Measurements from ENCODE around the gene SMYD3. TPM values are rescaled to one million over a fixed set of nuclear protein-coding genes. Genes with fewer than 3 reads are reported as not detected.

SMYD3 gene
- total RNA-seq, 1 donor from 2014 or later: 35.4 TPM

- Mint-ChIP-seq H3K4me3 (ENCODE audit: unreplicated experiment) (no peak overlapping the region), H3K27me3 (ENCODE audit: unreplicated experiment) (peaks cover 1% of the 10 kb centered on the region), H3K4me1 (ENCODE audit: low read depth, unreplicated experiment) (no peaks in the 10 kb centered on the region), H3K36me3 (ENCODE audit: unreplicated experiment) (no peaks in the 10 kb centered on the region), H3K9me3 (ENCODE audit: unreplicated experiment) (no peaks in the 10 kb centered on the region), H3K27ac (ENCODE audit: unreplicated experiment) (no peak overlapping the region)
- TF ChIP-seq CTCF (IDR thresholded peaks at IDR 0.05; ENCODE audit: partially characterized antibody, unreplicated experiment): no peak
- DNase-seq: no peak
These were observed 708.7 kb downstream of the SMYD3 start for GRCh38 chr1:245798349-245798711.

DNA sequence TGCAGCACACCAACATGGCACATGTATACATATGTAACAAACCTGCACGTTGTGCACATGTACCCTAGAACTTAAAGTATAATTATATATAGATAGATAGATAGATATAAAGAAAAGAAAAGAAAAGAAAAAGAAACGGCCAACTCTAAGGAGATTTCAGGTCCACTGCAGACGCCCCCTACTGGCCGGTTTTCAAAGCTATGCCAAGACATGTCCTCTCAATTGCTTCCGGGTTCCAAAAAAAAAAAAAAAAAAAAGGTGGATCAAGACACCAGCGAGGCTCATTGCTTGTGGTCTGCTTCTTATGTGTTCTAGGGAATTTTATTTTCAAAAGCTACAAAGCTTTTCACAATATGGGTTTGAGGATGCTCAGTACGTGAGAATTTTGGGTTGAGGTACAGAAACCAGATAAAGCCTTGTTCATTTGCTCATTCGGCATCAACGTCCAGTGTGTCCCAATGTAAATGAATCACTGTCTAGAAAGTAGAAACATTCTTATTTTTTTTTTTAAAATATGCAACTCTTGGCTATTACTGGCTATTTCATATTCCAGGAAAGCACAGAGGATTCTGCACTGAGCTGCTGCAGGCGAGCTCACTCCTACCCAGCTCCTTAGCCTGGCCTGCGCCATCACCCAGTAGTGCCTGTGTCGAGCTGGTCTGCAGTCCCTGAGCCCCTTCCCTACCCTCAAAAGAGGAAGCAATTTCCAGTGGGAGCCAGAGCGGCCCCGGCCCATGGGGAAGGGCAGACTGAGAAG is 709.3 kb downstream of the SMYD3 start:
- H3K9me3 Mint-ChIP-seq (ENCODE audit: unreplicated experiment): no peaks in the 10 kb centered on the region
- peak; percentile 48 for DNase-seq
- H3K27ac Mint-ChIP-seq (ENCODE audit: unreplicated experiment): no peak overlapping the region
- H3K4me3 Mint-ChIP-seq (ENCODE audit: unreplicated experiment): no peak overlapping the region
- H3K4me1 Mint-ChIP-seq (ENCODE audit: low read depth, unreplicated experiment): no peaks in the 10 kb centered on the region
- no peaks in the 10 kb centered on the region for H3K36me3 Mint-ChIP-seq (ENCODE audit: unreplicated experiment)
- peaks cover 1% of the 10 kb centered on the region for H3K27me3 Mint-ChIP-seq (ENCODE audit: unreplicated experiment)
- peak; percentile 73 for TF ChIP-seq CTCF (IDR thresholded peaks at IDR 0.05; ENCODE audit: partially characterized antibody, unreplicated experiment)

GRCh38 chr1:245791410-245792312 is 715.4 kb downstream of the SMYD3 start:
- Mint-ChIP-seq H3K4me1 (ENCODE audit: low read depth, unreplicated experiment) (peaks cover 13% of the 10 kb centered on the region), H3K27me3 (ENCODE audit: unreplicated experiment) (peaks cover 5% of the 10 kb centered on the region), H3K4me3 (ENCODE audit: unreplicated experiment) (no peak overlapping the region), H3K9me3 (ENCODE audit: unreplicated experiment) (peaks cover 2% of the 10 kb centered on the region), H3K27ac (ENCODE audit: unreplicated experiment) (no peak overlapping the region), H3K36me3 (ENCODE audit: unreplicated experiment) (no peaks in the 10 kb centered on the region)
- no peak for TF ChIP-seq CTCF (IDR thresholded peaks at IDR 0.05; ENCODE audit: partially characterized antibody, unreplicated experiment)
- no peak for DNase-seq

DNA sequence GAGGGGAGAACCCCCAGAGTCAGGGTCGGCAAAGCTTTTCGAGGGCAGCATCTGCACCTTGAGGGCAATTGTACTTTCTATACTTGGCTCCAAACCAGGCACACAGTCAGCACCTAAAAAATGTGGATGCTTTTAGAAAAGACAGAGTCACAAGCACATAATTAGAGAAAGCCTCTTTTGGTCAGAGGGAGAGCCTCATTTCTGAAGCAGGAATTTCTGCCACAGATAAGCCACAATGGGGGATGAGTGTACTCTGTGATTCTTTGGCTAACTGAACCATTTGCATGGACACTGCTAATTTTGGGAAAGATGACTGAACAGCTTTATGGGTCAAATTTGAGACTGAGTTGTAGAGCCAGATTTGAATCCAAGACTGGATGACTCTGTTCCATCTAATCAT is 716.6 kb downstream of the SMYD3 start:
- peaks cover 2% of the 10 kb centered on the region for H3K9me3 Mint-ChIP-seq (ENCODE audit: unreplicated experiment)
- no peak overlapping the region for H3K27ac Mint-ChIP-seq (ENCODE audit: unreplicated experiment)
- no peak for TF ChIP-seq CTCF (IDR thresholded peaks at IDR 0.05; ENCODE audit: partially characterized antibody, unreplicated experiment)
- no peaks in the 10 kb centered on the region for H3K36me3 Mint-ChIP-seq (ENCODE audit: unreplicated experiment)
- peaks cover 5% of the 10 kb centered on the region for H3K27me3 Mint-ChIP-seq (ENCODE audit: unreplicated experiment)
- H3K4me1 Mint-ChIP-seq (ENCODE audit: low read depth, unreplicated experiment): peaks cover 13% of the 10 kb centered on the region
- no peak overlapping the region for H3K4me3 Mint-ChIP-seq (ENCODE audit: unreplicated experiment)
- no peak for DNase-seq

- Mint-ChIP-seq H3K9me3 (ENCODE audit: unreplicated experiment) (peaks cover 2% of the 10 kb centered on the region), H3K4me1 (ENCODE audit: low read depth, unreplicated experiment) (peaks cover 13% of the 10 kb centered on the region), H3K36me3 (ENCODE audit: unreplicated experiment) (no peaks in the 10 kb centered on the region), H3K4me3 (ENCODE audit: unreplicated experiment) (no peak overlapping the region), H3K27me3 (ENCODE audit: unreplicated experiment) (peaks cover 5% of the 10 kb centered on the region), H3K27ac (ENCODE audit: unreplicated experiment) (no peak overlapping the region)
- TF ChIP-seq CTCF (IDR thresholded peaks at IDR 0.05; ENCODE audit: partially characterized antibody, unreplicated experiment): no peak
- DNase-seq: no peak
These were observed 718.2 kb downstream of the SMYD3 start for GRCh38 chr1:245788886-245789285.
